Measurements from ENCODE around the gene TEX12.

Gene TEX12

DNA sequence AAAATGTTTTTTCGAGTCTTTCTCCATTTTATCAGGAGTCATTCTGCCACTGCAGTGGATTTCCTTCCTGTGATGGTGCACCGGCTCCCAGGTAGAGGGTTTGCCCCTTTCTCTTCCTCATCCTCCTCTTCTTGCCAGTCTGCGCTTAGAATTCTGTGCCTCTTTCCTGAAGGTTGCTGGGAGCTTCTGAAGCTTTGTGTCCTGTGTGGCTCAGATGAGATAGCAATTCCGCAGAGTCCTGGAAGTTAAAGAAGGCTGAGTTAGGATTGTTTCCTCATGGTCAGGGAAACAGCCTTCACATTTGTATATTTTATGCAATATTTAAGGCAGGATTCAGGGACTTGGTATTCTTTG lies 8.4 kb downstream of the TEX12 start:
- H3K4me3 ChIP-seq (replicated peaks in 1 of 2; ENCODE audit: low read depth in 2 of 2, low read length in 2 of 2): peak overlapping the region; percentile 23 to 36
- TF ChIP-seq, protein P1, sequence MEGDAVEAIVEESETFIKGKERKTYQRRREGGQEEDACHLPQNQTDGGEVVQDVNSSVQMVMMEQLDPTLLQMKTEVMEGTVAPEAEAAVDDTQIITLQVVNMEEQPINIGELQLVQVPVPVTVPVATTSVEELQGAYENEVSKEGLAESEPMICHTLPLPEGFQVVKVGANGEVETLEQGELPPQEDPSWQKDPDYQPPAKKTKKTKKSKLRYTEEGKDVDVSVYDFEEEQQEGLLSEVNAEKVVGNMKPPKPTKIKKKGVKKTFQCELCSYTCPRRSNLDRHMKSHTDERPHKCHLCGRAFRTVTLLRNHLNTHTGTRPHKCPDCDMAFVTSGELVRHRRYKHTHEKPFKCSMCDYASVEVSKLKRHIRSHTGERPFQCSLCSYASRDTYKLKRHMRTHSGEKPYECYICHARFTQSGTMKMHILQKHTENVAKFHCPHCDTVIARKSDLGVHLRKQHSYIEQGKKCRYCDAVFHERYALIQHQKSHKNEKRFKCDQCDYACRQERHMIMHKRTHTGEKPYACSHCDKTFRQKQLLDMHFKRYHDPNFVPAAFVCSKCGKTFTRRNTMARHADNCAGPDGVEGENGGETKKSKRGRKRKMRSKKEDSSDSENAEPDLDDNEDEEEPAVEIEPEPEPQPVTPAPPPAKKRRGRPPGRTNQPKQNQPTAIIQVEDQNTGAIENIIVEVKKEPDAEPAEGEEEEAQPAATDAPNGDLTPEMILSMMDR (IDR thresholded peaks at IDR 0.05; ENCODE audit: low read depth, low read length): no peak
- no peak for DNase-seq (ENCODE audit: low read depth in 2 of 2)

DNA sequence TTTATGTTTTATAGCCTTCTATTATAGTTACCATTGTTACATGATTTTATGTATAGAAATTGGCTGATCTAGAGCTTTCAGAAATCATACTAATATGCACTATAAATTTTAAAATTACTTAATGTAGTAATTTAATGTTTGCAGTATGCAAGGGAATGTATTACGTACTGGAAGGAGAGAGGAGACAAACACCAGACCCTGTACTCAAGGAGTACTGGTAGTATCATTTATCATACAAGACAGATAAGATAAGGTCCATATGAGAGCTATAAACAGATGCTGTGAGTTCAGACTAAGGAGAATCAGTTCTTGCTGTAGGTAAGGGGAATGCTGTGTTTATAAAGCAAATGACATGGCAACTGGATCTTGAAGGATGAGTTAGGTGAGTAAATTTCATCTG lies 8.9 kb downstream of the TEX12 start:
- TF ChIP-seq, protein P1 (IDR thresholded peaks at IDR 0.05; ENCODE audit: low read depth, low read length): no peak
- H3K4me3 ChIP-seq (replicated peaks in 1 of 2; ENCODE audit: low read depth in 2 of 2, low read length in 2 of 2): no peak overlapping the region

DNA sequence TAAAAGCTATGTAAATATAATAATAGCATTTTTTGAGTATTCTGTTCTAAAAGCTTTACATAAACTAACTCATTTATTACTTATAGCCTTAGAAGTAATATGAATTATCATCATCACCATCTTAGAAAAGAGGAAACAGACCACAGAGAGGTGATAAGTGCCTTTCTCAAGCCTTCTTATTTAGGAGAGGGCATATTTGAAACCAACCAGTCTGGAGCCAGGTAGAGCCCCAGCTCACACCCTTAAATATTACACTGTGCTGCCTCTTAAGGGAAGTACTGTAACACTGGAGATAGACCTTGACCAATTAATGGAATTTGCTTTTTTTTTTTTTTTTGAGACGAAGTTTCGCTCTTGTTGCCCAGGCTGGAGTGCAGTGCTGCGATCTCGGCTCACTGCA lies 10.4 kb downstream of the TEX12 start:
- TF ChIP-seq, protein P1 (IDR thresholded peaks at IDR 0.05; ENCODE audit: low read depth, low read length): no peak
- no peak overlapping the region for H3K4me3 ChIP-seq (replicated peaks in 1 of 2; ENCODE audit: low read depth in 2 of 2, low read length in 2 of 2)
- DNase-seq (ENCODE audit: low read depth in 2 of 2): no peak

More for the DNA sequence above, 8.9 kb downstream of the TEX12 start:
- no peak for DNase-seq (ENCODE audit: low read depth in 2 of 2)

DNA sequence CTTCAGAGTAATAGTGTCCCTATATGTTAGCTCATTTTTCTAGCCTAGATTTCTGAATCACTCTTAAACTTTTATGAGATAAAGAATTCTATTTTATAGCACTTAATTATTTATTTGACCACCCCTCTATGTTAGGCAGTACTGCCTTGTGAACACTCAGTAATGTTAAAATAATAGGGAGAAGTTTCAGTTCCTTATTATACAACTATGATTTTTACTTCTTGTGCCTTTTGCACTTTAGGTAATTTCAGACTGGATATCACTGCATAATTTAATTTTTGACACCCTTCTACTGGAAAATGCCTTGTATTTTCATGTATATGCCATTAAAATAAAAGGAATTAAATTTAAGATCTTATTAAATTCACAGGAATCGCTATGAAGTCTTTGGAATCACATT lies 11.3 kb downstream of the TEX12 start:
- no peak overlapping the region for H3K4me3 ChIP-seq (replicated peaks in 1 of 2; ENCODE audit: low read depth in 2 of 2, low read length in 2 of 2)
- no peak for DNase-seq (ENCODE audit: low read depth in 2 of 2)
- TF ChIP-seq, protein P1 (IDR thresholded peaks at IDR 0.05; ENCODE audit: low read depth, low read length): no peak

DNA sequence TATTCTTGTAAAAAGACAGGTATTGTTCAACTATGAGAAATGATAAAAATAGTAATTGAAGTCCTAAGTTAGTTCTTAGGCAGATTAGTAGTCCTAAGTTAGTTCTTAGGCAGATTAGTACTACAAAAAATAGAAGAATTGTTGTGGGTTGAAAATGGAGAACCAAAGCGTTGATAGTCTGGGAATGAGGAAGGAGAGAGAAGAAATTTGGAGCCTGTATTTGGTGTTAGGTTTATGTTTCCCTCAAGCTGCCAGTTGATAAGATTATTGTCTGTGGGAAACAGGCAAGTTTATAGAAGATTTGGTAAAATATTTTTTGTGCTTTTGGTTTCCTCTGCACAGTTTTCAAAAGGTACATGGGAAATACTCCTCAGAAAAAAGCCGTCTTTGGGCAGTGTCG lies 11.8 kb downstream of the TEX12 start:
- TF ChIP-seq, protein P1 (IDR thresholded peaks at IDR 0.05; ENCODE audit: low read depth, low read length): no peak
- no peak for DNase-seq (ENCODE audit: low read depth in 2 of 2)
- no peak overlapping the region for H3K4me3 ChIP-seq (replicated peaks in 1 of 2; ENCODE audit: low read depth in 2 of 2, low read length in 2 of 2)

DNA sequence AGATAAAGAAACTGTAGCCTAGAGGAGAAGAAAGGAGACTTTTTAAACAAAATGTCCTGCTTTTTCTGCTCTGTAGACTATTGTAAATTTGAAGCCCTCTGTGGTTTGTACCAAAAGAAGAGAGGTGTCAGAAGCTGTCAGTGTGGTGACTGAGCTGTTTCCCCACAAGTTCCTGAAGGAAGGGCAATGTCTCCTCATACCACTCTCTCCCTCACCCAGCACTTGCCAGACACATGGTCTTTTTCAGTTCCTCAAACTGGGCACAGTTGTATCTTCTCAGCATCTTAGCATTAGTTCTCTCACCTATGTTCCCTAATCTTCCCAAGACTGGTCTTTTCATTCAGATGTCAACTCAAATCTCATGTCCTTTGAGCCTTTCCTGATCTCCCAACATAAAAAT lies 12.4 kb downstream of the TEX12 start:
- no peak overlapping the region for H3K4me3 ChIP-seq (replicated peaks in 1 of 2; ENCODE audit: low read depth in 2 of 2, low read length in 2 of 2)
- TF ChIP-seq, protein P1 (IDR thresholded peaks at IDR 0.05; ENCODE audit: low read depth, low read length): no peak
- no peak for DNase-seq (ENCODE audit: low read depth in 2 of 2)

DNA sequence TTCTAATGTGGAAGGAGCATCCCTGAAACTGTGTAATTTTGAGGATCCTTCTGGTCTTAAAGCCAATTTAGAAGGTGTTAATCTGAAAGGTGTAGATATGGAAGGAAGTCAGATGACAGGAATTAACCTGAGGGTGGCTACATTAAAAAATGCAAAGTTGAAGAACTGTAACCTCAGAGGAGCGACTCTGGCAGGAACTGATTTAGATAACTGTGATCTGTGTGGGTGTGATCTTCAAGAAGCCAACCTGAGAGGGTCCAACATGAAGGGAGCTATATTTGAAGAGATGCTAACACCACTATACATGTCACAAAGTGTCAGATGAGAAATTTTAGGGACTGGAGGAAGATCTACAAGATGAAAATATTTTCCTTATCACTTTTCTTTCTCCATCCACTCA lies 15.7 kb downstream of the TEX12 start:
- TF ChIP-seq, protein P1 (IDR thresholded peaks at IDR 0.05; ENCODE audit: low read depth, low read length): no peak
- DNase-seq (ENCODE audit: low read depth in 2 of 2): no peak
- H3K4me3 ChIP-seq (replicated peaks in 1 of 2; ENCODE audit: low read depth in 2 of 2, low read length in 2 of 2): no peak overlapping the region
